LNCaP clone FGC (cell line): ENCODE results near the gene LSP1.

Experiments
- DNase-seq: peaks from one replicate; pipeline ENCODE4 v3.0.0-alpha.2; 2011; ENCODE audit warnings: low read depth
- H3K4me3 ChIP-seq: 2 replicates; pipeline ENCODE4 v1.5.1; 2011; ENCODE audit warnings: mild to moderate bottlenecking, low read depth, low read length, control low read depth
- CTCF ChIP-seq: IDR thresholded peaks from 2 replicates; pipeline ENCODE4 v1.5.1; 2012; ENCODE audit warnings: mild to moderate bottlenecking; ENCODE audit not compliant: control insufficient read depth, insufficient read depth; ENCODE audit errors: extremely low read depth

Gene LSP1

GRCh38 chr11:1853376-1854131 is 670 bp downstream of the LSP1 start:
- no peak overlapping the region for H3K4me3 ChIP-seq
- TF ChIP-seq CTCF: no peak
- DNase-seq: no peak

- no peak overlapping the region for H3K4me3 ChIP-seq
- no peak for DNase-seq
- no peak for TF ChIP-seq CTCF
These were observed 1.5 kb downstream of the LSP1 start for GRCh38 chr11:1854132-1854948.

- TF ChIP-seq CTCF: no peak
- DNase-seq: no peak
- H3K4me3 ChIP-seq: no peak overlapping the region
These were observed 2.3 kb downstream of the LSP1 start for GRCh38 chr11:1854949-1855885.

GRCh38 chr11:1855886-1856265 is 3.0 kb downstream of the LSP1 start:
- DNase-seq: no peak
- H3K4me3 ChIP-seq: no peak overlapping the region

GRCh38 chr11:1856306-1857005 is 3.6 kb downstream of the LSP1 start:
- H3K4me3 ChIP-seq: no peak overlapping the region
- TF ChIP-seq CTCF: no peak

More at GRCh38 chr11:1855886-1856265, 3.0 kb downstream of the LSP1 start:
- TF ChIP-seq CTCF: no peak

DNA sequence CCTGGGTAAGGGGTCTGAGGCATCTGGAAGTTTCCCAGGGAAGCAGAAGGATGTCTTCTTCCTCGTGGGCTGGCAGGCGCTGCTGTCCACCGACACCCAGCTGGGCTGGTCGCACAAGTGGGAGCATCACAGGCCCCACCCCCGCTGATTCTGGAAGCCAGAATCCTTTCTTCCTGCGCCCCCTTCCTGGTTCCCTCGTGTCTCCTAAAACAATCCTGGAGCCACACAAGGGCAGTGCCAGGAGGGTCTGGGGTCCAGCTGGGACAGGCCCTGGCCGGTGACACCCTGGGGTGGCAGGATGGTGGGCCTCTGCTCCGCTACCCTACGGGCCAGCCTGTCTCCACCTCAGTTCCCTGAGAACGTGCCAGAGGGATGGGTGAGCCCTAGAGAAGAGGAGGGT is 4.2 kb downstream of the LSP1 start:
- TF ChIP-seq CTCF: no peak
- no peak for DNase-seq
- H3K4me3 ChIP-seq: no peak overlapping the region

More at GRCh38 chr11:1856306-1857005, 3.6 kb downstream of the LSP1 start:
- no peak for DNase-seq
